ENCODE measurements around the gene LSM14A.

Gene LSM14A

DNA sequence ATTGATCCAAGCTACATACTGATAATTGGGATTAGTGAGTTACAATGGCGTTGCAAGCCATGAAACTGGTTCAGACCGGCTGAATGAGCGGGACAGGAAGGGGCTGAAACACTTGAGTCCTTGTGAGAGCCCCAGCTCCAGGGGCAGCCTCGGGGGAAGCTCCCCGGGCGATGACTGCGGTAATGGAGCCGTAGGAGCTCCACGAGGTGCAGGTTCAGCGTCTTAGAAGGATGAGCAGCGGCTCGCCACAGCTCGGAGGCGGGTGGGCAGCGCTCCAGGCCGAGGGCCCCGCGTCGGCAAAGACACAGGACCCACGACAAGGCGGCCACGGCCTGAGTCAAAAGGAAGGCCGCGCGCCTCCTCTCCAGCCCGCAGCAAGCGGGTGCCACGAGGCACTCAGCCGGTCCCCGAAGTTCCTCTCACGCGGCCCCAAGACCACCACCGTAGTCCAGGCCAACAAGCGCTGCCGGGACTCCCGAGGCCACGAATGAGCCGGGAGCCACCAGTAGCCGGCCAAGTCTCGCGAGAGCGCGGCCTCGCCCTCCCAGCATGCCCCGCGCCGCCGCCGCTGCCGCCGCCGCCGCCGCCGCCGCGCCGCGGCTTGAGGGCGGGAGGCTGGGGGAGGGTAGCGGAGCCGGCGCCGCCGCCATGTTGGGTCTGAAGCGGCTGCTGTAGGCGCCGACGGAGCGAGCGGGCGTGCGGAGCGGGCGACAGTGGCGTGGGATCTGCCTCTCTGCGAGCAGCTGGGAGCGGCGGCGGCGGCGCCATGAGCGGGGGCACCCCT is at the start of gene LSM14A (continued):
- TF ChIP-seq, protein P1, sequence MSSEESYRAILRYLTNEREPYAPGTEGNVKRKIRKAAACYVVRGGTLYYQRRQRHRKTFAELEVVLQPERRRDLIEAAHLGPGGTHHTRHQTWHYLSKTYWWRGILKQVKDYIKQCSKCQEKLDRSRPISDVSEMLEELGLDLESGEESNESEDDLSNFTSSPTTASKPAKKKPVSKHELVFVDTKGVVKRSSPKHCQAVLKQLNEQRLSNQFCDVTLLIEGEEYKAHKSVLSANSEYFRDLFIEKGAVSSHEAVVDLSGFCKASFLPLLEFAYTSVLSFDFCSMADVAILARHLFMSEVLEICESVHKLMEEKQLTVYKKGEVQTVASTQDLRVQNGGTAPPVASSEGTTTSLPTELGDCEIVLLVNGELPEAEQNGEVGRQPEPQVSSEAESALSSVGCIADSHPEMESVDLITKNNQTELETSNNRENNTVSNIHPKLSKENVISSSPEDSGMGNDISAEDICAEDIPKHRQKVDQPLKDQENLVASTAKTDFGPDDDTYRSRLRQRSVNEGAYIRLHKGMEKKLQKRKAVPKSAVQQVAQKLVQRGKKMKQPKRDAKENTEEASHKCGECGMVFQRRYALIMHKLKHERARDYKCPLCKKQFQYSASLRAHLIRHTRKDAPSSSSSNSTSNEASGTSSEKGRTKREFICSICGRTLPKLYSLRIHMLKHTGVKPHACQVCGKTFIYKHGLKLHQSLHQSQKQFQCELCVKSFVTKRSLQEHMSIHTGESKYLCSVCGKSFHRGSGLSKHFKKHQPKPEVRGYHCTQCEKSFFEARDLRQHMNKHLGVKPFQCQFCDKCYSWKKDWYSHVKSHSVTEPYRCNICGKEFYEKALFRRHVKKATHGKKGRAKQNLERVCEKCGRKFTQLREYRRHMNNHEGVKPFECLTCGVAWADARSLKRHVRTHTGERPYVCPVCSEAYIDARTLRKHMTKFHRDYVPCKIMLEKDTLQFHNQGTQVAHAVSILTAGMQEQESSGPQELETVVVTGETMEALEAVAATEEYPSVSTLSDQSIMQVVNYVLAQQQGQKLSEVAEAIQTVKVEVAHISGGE (tag by site-specific recombination; conservative IDR thresholded peaks at IDR 0.05; ENCODE audit: low read depth) = peak; percentile 53
- 0 out of 2 replicates have a peak, but pooled peaks have one; percentile 15 for TF ChIP-seq ZNF184 (tag by site-specific recombination; IDR thresholded peaks at IDR 0.05)
- TF ChIP-seq ZNF623 (tag by site-specific recombination; IDR thresholded peaks at IDR 0.05) = no peak; the same call in 1 of the 2 replicates
- TF ChIP-seq ZNF830 (tag by site-specific recombination; IDR thresholded peaks at IDR 0.05; ENCODE audit: low read depth) = no peak
- TF ChIP-seq BCL11A (tag by site-specific recombination; IDR thresholded peaks at IDR 0.05; ENCODE audit: low read depth) = no peak
- TF ChIP-seq, protein P2, sequence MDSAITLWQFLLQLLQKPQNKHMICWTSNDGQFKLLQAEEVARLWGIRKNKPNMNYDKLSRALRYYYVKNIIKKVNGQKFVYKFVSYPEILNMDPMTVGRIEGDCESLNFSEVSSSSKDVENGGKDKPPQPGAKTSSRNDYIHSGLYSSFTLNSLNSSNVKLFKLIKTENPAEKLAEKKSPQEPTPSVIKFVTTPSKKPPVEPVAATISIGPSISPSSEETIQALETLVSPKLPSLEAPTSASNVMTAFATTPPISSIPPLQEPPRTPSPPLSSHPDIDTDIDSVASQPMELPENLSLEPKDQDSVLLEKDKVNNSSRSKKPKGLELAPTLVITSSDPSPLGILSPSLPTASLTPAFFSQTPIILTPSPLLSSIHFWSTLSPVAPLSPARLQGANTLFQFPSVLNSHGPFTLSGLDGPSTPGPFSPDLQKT (IDR thresholded peaks at IDR 0.05; ENCODE audit: borderline replicate concordance, low read depth, low read length) = no peak
- TF ChIP-seq, protein P3, sequence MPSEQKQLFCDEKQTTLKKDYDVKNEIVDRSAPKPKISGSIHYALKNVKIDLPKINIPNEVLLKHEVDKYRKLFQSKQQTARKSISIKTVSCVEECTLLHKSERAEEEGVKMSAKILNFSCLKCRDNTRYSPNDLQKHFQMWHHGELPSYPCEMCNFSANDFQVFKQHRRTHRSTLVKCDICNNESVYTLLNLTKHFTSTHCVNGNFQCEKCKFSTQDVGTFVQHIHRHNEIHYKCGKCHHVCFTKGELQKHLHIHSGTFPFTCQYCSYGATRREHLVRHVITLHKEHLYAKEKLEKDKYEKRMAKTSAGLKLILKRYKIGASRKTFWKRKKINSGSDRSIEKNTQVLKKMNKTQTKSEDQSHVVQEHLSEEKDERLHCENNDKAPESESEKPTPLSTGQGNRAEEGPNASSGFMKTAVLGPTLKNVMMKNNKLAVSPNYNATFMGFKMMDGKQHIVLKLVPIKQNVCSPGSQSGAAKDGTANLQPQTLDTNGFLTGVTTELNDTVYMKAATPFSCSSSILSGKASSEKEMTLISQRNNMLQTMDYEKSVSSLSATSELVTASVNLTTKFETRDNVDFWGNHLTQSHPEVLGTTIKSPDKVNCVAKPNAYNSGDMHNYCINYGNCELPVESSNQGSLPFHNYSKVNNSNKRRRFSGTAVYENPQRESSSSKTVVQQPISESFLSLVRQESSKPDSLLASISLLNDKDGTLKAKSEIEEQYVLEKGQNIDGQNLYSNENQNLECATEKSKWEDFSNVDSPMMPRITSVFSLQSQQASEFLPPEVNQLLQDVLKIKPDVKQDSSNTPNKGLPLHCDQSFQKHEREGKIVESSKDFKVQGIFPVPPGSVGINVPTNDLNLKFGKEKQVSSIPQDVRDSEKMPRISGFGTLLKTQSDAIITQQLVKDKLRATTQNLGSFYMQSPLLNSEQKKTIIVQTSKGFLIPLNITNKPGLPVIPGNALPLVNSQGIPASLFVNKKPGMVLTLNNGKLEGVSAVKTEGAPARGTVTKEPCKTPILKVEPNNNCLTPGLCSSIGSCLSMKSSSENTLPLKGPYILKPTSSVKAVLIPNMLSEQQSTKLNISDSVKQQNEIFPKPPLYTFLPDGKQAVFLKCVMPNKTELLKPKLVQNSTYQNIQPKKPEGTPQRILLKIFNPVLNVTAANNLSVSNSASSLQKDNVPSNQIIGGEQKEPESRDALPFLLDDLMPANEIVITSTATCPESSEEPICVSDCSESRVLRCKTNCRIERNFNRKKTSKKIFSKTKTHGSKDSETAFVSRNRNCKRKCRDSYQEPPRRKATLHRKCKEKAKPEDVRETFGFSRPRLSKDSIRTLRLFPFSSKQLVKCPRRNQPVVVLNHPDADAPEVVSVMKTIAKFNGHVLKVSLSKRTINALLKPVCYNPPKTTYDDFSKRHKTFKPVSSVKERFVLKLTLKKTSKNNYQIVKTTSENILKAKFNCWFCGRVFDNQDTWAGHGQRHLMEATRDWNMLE (tag by site-specific recombination; conservative IDR thresholded peaks at IDR 0.05; ENCODE audit: low read depth) = peak; percentile 62
- no peak for TF ChIP-seq GLI2 (tag by site-specific recombination; IDR thresholded peaks at IDR 0.05; ENCODE audit: borderline replicate concordance, low read depth)
- no peak for TF ChIP-seq ZNF549 (tag by site-specific recombination; IDR thresholded peaks at IDR 0.05)
- TF ChIP-seq ZNF404 (tag by site-specific recombination; IDR thresholded peaks at IDR 0.05) = 0 out of 2 replicates have a peak, but pooled peaks have one; percentile 58
- TF ChIP-seq, protein P4, sequence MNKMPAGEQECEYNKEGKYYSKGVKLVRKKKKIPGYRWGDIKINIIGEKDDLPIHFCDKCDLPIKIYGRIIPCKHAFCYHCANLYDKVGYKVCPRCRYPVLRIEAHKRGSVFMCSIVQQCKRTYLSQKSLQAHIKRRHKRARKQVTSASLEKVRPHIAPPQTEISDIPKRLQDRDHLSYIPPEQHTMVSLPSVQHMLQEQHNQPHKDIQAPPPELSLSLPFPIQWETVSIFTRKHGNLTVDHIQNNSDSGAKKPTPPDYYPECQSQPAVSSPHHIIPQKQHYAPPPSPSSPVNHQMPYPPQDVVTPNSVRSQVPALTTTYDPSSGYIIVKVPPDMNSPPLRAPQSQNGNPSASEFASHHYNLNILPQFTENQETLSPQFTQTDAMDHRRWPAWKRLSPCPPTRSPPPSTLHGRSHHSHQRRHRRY (tag by site-specific recombination; IDR thresholded peaks at IDR 0.05) = no peak; the same call in 1 of the 2 replicates
- TF ChIP-seq ZNF776 (tag by site-specific recombination; IDR thresholded peaks at IDR 0.05; ENCODE audit: borderline replicate concordance) = no peak
- peak; percentile 23; the same call in 1 of the 2 replicates for TF ChIP-seq ZNF768 (tag by site-specific recombination; IDR thresholded peaks at IDR 0.05)
- peak; percentile 48; the same call in 1 of the 2 replicates for TF ChIP-seq ZNF596 (tag by site-specific recombination; IDR thresholded peaks at IDR 0.05)
- peak; percentile 31; the same call in 1 of the 2 replicates for TF ChIP-seq SP3 (tag by site-specific recombination; IDR thresholded peaks at IDR 0.05)
- TF ChIP-seq, protein P5, sequence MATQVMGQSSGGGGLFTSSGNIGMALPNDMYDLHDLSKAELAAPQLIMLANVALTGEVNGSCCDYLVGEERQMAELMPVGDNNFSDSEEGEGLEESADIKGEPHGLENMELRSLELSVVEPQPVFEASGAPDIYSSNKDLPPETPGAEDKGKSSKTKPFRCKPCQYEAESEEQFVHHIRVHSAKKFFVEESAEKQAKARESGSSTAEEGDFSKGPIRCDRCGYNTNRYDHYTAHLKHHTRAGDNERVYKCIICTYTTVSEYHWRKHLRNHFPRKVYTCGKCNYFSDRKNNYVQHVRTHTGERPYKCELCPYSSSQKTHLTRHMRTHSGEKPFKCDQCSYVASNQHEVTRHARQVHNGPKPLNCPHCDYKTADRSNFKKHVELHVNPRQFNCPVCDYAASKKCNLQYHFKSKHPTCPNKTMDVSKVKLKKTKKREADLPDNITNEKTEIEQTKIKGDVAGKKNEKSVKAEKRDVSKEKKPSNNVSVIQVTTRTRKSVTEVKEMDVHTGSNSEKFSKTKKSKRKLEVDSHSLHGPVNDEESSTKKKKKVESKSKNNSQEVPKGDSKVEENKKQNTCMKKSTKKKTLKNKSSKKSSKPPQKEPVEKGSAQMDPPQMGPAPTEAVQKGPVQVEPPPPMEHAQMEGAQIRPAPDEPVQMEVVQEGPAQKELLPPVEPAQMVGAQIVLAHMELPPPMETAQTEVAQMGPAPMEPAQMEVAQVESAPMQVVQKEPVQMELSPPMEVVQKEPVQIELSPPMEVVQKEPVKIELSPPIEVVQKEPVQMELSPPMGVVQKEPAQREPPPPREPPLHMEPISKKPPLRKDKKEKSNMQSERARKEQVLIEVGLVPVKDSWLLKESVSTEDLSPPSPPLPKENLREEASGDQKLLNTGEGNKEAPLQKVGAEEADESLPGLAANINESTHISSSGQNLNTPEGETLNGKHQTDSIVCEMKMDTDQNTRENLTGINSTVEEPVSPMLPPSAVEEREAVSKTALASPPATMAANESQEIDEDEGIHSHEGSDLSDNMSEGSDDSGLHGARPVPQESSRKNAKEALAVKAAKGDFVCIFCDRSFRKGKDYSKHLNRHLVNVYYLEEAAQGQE (tag by site-specific recombination; IDR thresholded peaks at IDR 0.05) = peak; percentile 30; the same call in 1 of the 2 replicates
- no peak for TF ChIP-seq ZNF132 (tag by site-specific recombination; IDR thresholded peaks at IDR 0.05; ENCODE audit: borderline replicate concordance)
- no peak for TF ChIP-seq ZNF23 (tag by site-specific recombination; IDR thresholded peaks at IDR 0.05; ENCODE audit: borderline replicate concordance)
- TF ChIP-seq ZNF239 (tag by site-specific recombination; IDR thresholded peaks at IDR 0.05) = peak; percentile 84
- TF ChIP-seq ZSCAN30 (tag by site-specific recombination; IDR thresholded peaks at IDR 0.05) = peak; percentile 100
- TF ChIP-seq ZNF707 (tag by site-specific recombination; IDR thresholded peaks at IDR 0.05) = no peak
- TF ChIP-seq SCRT1 (tag by site-specific recombination; IDR thresholded peaks at IDR 0.05; ENCODE audit: borderline replicate concordance) = peak; percentile 76
